GM21515 (cell line): ENCODE data around the gene SKAP1.

Source experiments
- ATAC-seq: cut with Tn5 transposase; IDR thresholded peaks from one replicate; pipeline ENCODE4 v1.9.1; 2021; ENCODE audit not compliant: unreplicated experiment

SKAP1 gene

GRCh38 chr17:48429638-48430586 is at the start of gene SKAP1:
SKAP1 (minus strand) TSS chr17:48430214.
- no peak for ATAC-seq

GRCh38 chr17:48479014-48479402 is 49.0 kb upstream of the SKAP1 start:
- ATAC-seq: no peak

- ATAC-seq: no peak
These were observed 48.4 kb upstream of the SKAP1 start for GRCh38 chr17:48478224-48479013.

DNA sequence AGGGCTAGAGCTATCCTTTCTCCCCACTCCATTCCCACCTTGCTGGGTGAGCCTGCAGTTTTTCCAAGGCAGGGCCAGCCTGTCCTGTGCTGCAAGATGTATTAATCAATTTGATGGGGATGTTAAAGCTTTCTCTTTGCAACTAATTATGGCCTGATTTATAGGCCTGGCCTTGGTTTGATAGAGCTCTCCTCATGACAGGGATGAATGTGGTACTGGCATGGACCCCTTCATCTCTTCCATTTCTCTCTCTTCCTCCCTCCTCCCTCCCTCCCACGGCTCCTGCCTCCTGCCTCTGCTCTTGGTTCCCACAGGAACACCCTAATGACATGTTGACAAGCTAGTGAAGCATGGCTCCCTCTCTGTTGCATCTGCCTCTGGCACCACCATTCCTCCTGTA is 47.2 kb upstream of the SKAP1 start:
- ATAC-seq: no peak

- ATAC-seq: no peak
These were observed 42.6 kb upstream of the SKAP1 start for GRCh38 chr17:48472411-48473281.

DNA sequence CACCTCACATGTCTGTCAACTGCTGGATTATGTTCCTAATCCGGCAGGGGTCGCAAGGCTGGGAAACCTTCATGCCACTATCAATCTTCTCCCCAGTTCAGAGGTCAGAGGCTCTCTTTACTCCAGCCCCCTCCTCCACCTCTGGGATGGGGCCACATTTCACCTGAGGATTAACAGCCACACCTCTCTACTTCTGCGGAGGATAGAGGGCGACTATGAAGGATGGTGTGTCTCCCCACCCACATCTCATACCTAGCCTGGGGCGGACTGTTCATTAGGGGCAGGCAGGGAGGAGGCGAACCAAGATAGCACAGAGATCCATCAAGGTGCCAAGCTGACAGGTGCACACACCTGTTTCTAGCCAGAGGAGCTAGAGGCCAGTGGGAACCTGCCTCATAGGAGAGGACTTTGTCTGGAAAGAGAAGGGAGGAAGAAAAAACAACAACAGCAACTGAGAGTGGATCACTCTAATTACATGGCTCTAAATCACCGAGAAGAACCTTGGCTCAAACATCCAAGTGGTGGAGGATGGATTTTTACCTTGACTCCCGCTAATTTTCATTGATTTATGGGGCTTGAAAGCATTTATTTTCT is 41.9 kb upstream of the SKAP1 start:
- no peak for ATAC-seq

DNA sequence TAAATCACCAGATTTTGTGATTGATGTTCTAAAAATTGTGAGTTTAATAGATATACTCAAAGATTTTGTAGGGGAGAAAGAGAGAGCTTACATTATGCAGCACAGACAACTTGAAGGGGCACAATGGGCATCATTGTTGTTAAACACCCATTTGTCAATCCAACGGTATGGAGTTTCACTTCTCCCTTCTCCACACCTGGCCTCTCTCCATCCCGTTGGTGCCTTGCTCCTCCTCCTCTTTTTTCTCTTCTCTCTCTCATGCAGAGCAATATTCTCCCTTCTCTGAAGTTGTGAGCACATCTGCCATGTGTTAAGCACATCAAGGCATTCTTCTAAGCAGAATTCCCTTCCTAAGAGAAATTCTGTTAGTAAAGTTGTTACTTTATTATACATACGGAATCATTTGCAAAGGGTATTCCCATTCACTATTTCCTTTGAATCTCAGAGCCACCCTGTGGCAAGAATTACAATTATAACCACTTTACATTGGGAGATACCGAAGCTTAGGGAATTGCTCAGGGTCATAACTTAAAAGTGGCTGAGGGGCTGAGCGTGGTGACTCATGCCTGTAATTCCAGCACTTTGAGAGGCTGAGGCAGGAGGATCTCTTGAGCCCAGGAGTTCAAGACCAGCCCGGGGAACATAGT is 40.5 kb upstream of the SKAP1 start:
- no peak for ATAC-seq

DNA sequence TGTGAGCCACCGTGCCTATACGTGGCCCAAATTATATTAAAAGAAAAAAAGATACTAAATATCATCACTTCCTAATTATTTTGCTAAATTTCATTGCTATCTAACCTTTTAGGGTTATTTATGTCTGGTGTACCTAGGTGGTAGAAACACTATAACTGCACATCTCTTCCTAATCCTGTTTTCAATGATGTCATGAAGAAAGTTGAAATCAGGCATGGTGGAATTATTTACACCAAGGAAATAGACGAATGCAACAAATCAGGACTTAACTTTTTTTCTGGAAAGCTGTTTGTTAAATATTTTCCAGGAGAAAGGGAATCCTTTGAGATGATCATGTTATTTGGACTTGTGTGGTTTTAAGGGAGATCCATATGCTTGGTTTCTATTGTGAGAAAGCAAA is 39.2 kb upstream of the SKAP1 start:
- ATAC-seq: no peak

GRCh38 chr17:48468299-48468698 is 38.3 kb upstream of the SKAP1 start:
- no peak for ATAC-seq

DNA sequence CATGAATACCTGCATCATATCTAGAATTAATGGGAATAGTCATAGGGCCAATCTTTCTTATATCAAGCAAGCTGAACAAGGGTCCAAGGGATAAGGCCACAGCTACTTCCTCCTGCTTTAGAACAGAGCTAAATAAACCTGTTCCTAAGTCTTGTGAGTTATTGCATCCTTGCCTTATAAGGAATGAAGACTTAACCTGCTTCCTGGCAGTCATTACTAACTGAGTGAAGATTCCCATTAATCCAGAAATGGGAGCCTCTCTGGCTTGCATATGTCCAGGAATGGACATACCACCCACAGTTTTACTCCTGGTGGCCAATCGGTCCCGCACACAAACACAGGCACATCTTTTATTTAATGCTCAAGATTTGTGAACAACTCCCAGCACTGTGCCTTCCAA is 35.9 kb upstream of the SKAP1 start:
- ATAC-seq: no peak

GRCh38 chr17:48463526-48463925 is 33.5 kb upstream of the SKAP1 start:
- no peak for ATAC-seq

DNA sequence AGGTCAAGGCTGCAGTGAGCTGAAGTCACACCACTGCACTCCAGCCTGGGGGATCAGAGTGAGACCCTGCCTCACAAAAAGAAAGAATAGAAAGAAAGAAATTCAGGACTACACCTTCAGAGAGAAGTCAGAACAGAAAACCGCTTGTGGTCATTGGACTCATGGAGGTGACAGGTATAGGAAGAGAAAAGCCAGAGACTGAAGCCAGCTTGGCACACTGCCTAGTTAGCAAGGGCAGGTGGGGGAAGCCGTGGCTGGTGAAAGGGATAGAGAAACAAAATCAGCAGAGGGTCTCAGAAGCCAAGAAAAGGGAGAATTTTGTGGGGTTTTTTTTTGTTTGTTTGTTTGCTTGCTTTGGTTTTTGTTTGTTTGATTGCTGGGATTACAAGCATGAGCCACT is 32.9 kb upstream of the SKAP1 start:
- no peak for ATAC-seq

DNA sequence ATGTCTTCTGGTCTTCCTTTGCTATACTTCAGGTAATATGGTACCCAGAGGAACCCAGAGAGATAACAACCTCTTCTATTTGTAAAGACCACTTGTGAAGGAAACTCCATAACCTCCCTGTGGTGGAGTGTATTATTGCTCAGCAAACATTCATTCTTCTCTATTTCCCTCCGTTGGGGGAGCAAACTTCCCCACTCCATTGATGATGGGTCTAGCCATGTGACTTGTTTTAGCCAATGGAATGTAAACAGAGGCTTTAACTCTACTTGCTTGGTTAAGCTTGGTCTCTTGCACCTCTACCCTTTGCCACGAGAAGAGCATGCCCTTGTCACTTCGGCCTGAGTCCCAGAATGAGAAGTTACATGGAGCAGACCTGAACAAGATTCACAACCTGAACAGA is 30.0 kb upstream of the SKAP1 start:
- no peak for ATAC-seq

- no peak for ATAC-seq
These were observed 29.2 kb upstream of the SKAP1 start for GRCh38 chr17:48459070-48459844.

GRCh38 chr17:48457080-48457836 is 27.2 kb upstream of the SKAP1 start:
- no peak for ATAC-seq

DNA sequence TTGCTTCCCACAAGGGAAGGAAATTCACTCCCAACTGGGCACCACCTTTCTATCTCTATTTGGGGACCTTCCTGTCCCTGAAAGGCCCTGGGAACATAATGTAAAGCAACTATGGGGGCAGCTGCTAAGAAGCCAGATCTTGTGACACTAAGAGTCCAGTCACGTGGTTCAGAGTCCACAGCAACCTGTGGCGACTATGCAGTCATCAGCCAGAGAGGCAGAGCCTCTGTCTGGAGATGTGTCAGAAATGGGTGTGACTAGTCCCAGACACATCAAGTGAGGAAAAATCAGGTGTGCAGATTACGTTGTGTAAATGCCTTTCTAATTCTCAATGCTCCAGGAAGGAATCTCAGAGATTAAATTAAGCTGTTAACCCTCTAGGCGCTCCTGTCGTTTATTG is 26.6 kb upstream of the SKAP1 start:
- ATAC-seq: no peak

- no peak for ATAC-seq
These were observed 25.8 kb upstream of the SKAP1 start for GRCh38 chr17:48455791-48456190.

DNA sequence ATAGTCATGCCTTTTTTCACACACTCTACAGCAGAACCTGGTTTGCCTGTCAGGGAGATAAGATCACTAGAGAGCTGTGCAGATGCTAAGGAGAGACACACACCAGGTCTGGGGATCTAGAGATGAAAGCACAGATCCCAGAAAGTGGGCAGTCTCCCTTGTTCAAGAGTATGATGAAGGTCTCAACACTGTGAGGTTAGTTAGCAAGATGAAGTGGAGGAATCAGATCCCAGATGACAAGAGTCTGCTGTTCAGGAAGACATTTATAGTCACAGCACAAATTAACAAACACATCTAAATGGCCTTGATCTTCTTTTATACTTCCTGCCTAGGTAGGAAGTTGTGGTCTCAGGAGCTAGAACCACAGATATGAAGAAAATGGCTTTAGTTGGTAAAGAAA is 23.4 kb upstream of the SKAP1 start:
- ATAC-seq: no peak

- ATAC-seq: no peak
These were observed 21.5 kb upstream of the SKAP1 start for GRCh38 chr17:48451489-48451888.
